ENCODE results near the gene NAPEPLD. TPM values are rescaled to one million over a fixed set of nuclear protein-coding genes. Genes with fewer than 3 reads are reported as not detected.
A peak's percentile ranks its signal among the peaks of the same experiment; 100 is the strongest.

The NAPEPLD gene
- total and polyA plus RNA-seq, 2 donors from 2014 or later = 16.1 to 26.0 TPM

- H3K27me3 ChIP-seq (ENCODE audit: control insufficient read depth, insufficient read depth, low read length) = no peaks in the 10 kb centered on the region
- intact Hi-C loops (cut with DNase I) = no loop called here
- no peaks in the 10 kb centered on the region for H3K36me3 ChIP-seq (ENCODE audit: control insufficient read depth in 2 of 3, insufficient read depth in 3 of 3, low read length in 3 of 3)
- peaks cover 0 to 4% (median 0%) of the 10 kb centered on the region in 3 donors for H3K4me1 ChIP-seq (ENCODE audit: control insufficient read depth in 2 of 3, insufficient read depth in 2 of 3, low read depth in 1 of 3, low read length in 3 of 3)
- FAIRE-seq (no peak), DNase-seq (no peak)
- TF ChIP-seq CTCF (IDR thresholded peaks at IDR 0.05; ENCODE audit: borderline replicate concordance, extremely low read depth, insufficient read depth) = no peak
- no peak overlapping the region for H3K27ac ChIP-seq (ENCODE audit: low read depth in 2 of 2, low read length in 2 of 2)
- H3K4me3 ChIP-seq (ENCODE audit: low read length in 3 of 3) = no peak overlapping the region
- no peak overlapping the region for H3K9ac ChIP-seq (ENCODE audit: low read length in 3 of 3)
- H3K9me3 ChIP-seq (ENCODE audit: control insufficient read depth in 2 of 3, insufficient read depth in 1 of 3, low read length in 3 of 3) = no peaks in the 10 kb centered on the region
Observed at GRCh38 chr7:103077318-103077717, 71.6 kb downstream of the NAPEPLD start.

- H3K4me3 ChIP-seq (ENCODE audit: low read length in 3 of 3) = no peak overlapping the region
- no peak for DNase-seq
- H3K9me3 ChIP-seq (ENCODE audit: control insufficient read depth in 2 of 3, insufficient read depth in 1 of 3, low read length in 3 of 3) = no peaks in the 10 kb centered on the region
- H3K9ac ChIP-seq (ENCODE audit: low read length in 3 of 3) = no peak overlapping the region
- intact Hi-C loops (cut with DNase I) = no loop called here
- H3K27ac ChIP-seq (ENCODE audit: low read depth in 2 of 2, low read length in 2 of 2) = no peak overlapping the region
- no peak for FAIRE-seq
- no peaks in the 10 kb centered on the region for H3K27me3 ChIP-seq (ENCODE audit: control insufficient read depth, insufficient read depth, low read length)
- peaks cover 0 to 4% (median 0%) of the 10 kb centered on the region in 3 donors for H3K4me1 ChIP-seq (ENCODE audit: control insufficient read depth in 2 of 3, insufficient read depth in 2 of 3, low read depth in 1 of 3, low read length in 3 of 3)
- TF ChIP-seq CTCF (IDR thresholded peaks at IDR 0.05; ENCODE audit: borderline replicate concordance, extremely low read depth, insufficient read depth) = no peak
- H3K36me3 ChIP-seq (ENCODE audit: control insufficient read depth in 2 of 3, insufficient read depth in 3 of 3, low read length in 3 of 3) = no peaks in the 10 kb centered on the region
Observed at GRCh38 chr7:103076764-103077163, 72.1 kb downstream of the NAPEPLD start.

- Histone ChIP-seq H3K9me3 (ENCODE audit: control insufficient read depth in 2 of 3, insufficient read depth in 1 of 3, low read length in 3 of 3) (no peaks in the 10 kb centered on the region), H3K4me3 (ENCODE audit: low read length in 3 of 3) (peak overlapping the region; percentile 67 to 89 (median 73)), H3K27me3 (ENCODE audit: control insufficient read depth, insufficient read depth, low read length) (no peaks in the 10 kb centered on the region), H3K36me3 (ENCODE audit: control insufficient read depth in 2 of 3, insufficient read depth in 3 of 3, low read length in 3 of 3) (no peaks in the 10 kb centered on the region), H3K27ac (ENCODE audit: low read depth in 2 of 2, low read length in 2 of 2) (peak overlapping the region; percentile 78 to 90), H3K4me1 (ENCODE audit: control insufficient read depth in 2 of 3, insufficient read depth in 2 of 3, low read depth in 1 of 3, low read length in 3 of 3) (peaks cover 0 to 4% (median 0%) of the 10 kb centered on the region in 3 donors), H3K9ac (ENCODE audit: low read length in 3 of 3) (peak overlapping the region; percentile 4 to 97 (median 71))
- intact Hi-C loops (cut with DNase I) = no loop called here
- TF ChIP-seq CTCF (IDR thresholded peaks at IDR 0.05; ENCODE audit: borderline replicate concordance, extremely low read depth, insufficient read depth) = no peak
- FAIRE-seq (no peak), DNase-seq (peak; percentile 81 to 91 (median 85))
Observed at GRCh38 chr7:103075337-103075918, 73.5 kb downstream of the NAPEPLD start.

Data from kidney (tissue), 14 donors.